HFF-Myc (cell line): ENCODE results near the gene CDRT4.
"Not testable (repeated sequence)": the region's sequence is repeated elsewhere in the genome, so short reads cannot be mapped to it uniquely, and the experiment has no call there.

Experiments used
- DNase-seq: peaks from one replicate; pipeline ENCODE4 v3.0.0-alpha.2; 2011; ENCODE audit warnings: low read depth; ENCODE audit errors: extremely low read depth
- H3K4me3 ChIP-seq: replicated peaks from 2 replicates; pipeline ENCODE4 v1.5.1; 2011; ENCODE audit warnings: low read depth, mild to moderate bottlenecking, control low read depth, low read length
- TF ChIP-seq, protein P1 (sequence below): IDR thresholded peaks from 2 replicates; pipeline ENCODE4 v1.5.1; 2012; ENCODE audit warnings: mild to moderate bottlenecking, low read depth, low read length, control low read depth; ENCODE audit errors: missing control alignments

The CDRT4 gene

DNA sequence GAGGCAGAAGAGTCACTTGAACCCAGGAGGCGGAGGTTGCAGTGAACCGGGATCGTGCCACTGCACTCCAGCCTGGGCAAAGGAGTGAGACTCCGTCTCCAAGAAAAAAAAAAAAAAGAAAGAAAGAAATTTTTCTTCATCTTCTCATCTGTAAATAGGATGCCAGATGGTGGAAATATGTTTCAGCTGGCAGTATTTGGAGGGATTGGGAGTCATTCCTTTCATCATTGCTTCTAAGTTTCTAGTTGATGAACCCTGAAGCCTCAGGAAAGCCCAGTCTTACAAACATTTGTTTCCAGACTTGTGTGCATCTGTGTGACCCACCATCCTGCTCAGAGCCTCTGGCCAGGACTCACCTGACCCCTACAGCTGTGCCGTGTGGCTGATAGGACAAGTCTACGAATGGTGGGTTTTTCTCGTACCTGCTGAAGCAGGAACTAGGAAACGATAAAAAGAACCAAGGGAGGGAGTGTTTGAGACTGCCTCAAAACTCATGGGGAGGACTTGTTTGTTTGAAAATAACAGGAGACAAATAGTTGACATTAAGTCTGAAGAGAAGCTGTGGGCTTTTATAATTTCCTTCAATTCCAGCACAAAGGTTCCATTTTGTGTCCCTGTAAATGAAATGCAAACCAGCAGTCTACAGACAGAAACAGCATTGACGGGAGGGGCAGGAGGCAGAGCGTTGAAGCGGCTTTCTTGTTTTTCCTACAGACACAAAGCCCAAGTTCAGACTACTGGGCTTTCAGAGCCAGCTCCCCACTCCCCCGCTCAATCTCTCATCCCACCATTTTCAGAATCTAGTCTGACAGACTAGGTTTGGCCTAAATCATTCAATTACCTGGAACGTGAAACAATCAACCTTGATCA, 24.9 kb downstream of the CDRT4 start:
- H3K4me3 ChIP-seq: no peak overlapping the region
- TF ChIP-seq, protein P1, sequence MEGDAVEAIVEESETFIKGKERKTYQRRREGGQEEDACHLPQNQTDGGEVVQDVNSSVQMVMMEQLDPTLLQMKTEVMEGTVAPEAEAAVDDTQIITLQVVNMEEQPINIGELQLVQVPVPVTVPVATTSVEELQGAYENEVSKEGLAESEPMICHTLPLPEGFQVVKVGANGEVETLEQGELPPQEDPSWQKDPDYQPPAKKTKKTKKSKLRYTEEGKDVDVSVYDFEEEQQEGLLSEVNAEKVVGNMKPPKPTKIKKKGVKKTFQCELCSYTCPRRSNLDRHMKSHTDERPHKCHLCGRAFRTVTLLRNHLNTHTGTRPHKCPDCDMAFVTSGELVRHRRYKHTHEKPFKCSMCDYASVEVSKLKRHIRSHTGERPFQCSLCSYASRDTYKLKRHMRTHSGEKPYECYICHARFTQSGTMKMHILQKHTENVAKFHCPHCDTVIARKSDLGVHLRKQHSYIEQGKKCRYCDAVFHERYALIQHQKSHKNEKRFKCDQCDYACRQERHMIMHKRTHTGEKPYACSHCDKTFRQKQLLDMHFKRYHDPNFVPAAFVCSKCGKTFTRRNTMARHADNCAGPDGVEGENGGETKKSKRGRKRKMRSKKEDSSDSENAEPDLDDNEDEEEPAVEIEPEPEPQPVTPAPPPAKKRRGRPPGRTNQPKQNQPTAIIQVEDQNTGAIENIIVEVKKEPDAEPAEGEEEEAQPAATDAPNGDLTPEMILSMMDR: no peak
- DNase-seq: no peak

GRCh38 chr17:15441315-15441714, 26.1 kb downstream of the CDRT4 start:
- TF ChIP-seq, protein P1: no peak
- no peak overlapping the region for H3K4me3 ChIP-seq
- DNase-seq: no peak

- TF ChIP-seq, protein P1: no peak
- DNase-seq: no peak
- H3K4me3 ChIP-seq: no peak overlapping the region
Measured at GRCh38 chr17:15440347-15440746, 27.1 kb downstream of the CDRT4 start.

DNA sequence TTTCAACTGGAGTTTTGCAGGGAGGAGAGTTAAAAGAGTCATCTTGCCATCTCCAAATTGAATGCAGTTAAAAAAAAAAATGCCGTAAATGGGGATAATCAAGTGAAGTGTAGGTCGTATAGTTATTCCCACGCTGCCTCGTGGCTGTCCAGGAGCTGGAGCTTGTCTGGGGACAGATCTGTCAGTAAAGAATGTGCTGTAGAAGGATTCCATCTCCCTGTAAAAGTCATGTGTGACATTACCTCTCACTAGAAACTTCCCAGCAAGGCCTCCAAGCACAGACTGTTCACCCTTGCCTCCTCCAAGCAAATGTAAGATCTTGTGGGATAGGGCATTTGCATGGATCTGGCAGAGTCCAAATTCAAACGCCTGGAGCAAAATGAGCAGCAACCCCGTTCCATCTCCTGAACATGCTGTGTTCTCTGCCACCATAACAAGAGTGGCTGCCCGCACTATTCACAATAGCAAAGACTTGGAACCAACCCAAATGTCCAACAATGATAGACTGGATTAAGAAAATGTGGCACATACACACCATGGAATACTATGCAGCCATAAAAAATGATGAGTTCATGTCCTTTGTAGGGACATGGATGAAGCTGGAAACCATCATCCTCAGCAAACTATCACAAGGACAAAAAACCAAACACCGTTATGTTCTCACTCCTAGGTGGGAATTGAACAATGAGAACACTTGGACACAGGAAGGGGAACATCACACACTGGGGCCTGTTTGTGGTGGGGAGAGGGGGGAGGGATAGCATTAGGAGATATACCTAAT, 28.0 kb downstream of the CDRT4 start:
- DNase-seq, H3K4me3 ChIP-seq: not testable (repeated sequence)

- no peak overlapping the region for H3K4me3 ChIP-seq
- TF ChIP-seq, protein P1: no peak
- DNase-seq: no peak
Measured at GRCh38 chr17:15438491-15439105, 28.8 kb downstream of the CDRT4 start.

GRCh38 chr17:15437303-15437635, 30.2 kb downstream of the CDRT4 start:
- DNase-seq: no peak
- TF ChIP-seq, protein P1: no peak

More at GRCh38 chr17:15437303-15437635, 30.2 kb downstream of the CDRT4 start:
- no peak overlapping the region for H3K4me3 ChIP-seq
